ENCODE measurements around the gene ZBED1.
"Not testable (repeated sequence)": the region's sequence is repeated elsewhere in the genome, so short reads cannot be mapped to it uniquely, and the experiment has no call there.

Gene ZBED1

GRCh38 chrX:2495595-2495994 is 5.2 kb downstream of the ZBED1 start:
- DNase-seq = no peak

DNA sequence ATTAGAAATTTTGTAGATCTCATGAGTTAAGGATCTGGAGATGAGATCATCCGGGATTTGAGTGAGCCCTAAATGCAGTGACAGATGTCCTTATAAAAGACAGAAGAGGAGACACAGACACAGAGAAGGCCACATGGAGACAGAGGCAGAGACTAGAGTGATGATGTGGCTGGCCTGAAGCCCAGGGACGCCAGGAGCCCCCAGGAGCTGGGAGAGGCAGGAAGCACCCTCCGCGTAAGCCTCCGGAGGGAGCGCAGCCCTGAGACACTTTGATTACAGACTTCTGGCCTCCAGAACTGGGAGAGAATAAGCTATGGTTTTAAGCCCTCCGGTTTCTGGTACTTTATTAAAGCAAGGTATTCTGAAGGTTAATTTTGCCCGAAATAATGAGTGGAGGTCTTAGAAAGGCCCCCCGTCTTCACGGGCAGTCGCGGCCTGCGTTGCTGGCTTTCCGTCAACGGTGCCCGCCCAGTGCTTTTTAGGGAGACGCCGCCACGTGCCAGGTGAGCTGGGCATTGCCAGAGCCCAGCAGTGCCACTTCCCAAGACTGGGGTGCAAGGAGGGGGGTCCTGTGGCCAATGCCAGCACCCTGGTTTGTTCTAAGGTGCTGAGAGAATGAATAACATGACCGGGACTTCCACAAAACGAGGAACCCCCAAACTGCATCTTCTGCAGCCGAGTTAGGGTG is 8.1 kb downstream of the ZBED1 start:
- no peak for DNase-seq

DNA sequence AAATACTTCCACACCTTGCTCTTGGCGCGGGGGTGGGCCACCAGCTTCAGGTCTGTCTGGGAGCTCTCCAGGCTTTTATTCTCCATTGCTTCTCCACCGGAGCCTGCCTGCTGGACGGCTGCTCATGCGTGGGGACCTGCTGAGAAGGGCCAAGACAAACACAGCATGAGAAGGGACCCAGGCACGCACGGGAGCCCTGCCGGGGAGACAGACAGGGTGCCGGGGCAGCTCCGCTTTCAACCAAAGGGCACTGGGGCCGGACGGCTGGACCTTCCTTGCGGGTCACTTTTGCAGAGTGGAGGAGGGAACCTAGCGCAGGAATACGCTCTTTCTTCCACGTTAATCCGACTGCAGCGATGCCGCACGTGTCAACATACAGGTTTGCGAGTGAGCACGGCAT is 10.1 kb downstream of the ZBED1 start:
- no peak for DNase-seq

DNA sequence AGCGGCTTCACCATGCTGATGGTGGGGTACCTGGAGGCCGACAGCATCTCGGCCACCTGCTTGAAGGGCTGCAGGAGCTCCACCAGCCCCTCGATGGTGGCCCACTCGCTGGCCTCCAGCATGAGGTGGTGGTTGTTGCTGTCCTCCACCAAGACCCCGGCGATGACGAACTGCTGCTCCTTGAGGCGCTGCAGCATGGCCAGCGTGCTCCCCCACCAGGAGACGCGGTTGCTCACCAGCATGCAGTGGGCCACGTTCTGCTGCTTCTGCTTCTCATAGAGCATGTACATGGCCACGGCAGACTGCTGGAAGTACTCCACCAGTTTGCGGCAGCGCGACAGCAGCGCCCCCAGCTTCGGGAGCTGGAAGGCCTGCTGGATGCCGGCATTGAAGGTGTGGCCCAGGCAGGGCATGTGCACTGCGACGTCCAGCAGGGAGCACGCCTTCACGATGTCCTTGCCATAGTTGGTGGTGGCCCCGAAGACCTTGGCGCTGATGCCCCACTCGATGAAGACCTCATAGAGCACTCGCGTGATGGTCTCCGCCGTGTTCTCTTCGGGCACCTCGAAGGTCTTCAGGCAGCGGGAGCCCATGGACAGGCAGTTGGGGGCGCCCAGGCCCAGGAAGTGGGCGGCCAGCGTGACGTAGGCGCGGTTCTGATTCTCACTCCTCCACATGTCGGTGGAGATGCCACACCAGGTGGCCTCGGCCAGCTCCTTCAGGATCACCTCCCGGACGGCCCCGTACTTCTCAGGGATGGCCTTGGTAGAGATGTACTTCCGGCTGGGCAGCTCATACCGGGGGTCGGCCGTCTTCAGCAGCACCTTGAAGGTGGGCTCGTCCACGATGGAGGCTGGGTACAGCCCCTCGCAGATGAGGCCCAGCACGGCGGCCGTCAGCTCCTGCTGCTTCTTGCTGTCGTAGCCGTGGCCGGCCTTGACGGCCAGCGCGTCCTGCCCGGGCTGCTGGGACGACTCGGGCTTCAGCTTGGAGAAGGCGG is 11.0 kb downstream of the ZBED1 start:
- no peak for DNase-seq

- DNase-seq = no peak
Observed at GRCh38 chrX:2488621-2489285, 12.0 kb downstream of the ZBED1 start.

GRCh38 chrX:2487366-2487765 is 13.4 kb downstream of the ZBED1 start:
- DNase-seq = no peak

- DNase-seq = no peak
Observed at GRCh38 chrX:2486476-2487133, 14.2 kb downstream of the ZBED1 start.

DNA sequence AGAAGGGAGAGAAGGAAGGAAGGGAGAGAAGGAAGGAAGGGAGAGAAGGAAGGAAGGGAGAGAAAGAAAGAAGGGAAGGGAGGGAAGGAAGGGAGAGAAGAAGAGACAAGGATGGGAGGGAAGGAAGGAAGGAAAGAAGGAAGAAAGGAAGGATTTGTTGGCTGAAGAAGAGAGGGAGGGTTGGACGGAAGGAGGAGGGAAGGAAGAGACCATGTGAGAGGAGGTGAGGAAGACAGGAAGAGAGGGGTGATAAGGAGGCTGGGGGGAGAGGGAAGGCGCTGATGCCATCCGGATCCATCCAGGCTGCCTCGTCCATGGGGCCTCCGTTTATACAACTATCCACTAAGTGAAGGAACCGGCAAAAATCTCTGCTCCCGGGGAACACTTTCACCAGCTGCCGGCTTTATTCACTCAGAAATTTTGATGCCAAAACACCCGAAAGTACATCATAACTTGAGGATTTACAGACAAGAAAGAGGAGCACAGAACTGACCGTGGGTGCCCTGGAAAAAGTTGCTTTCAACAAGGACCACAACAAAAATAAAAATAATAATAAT is 14.9 kb downstream of the ZBED1 start:
- no peak for DNase-seq

GRCh38 chrX:2484721-2485648 is 15.8 kb downstream of the ZBED1 start:
- DNase-seq = no peak

- no peak for DNase-seq
Observed at GRCh38 chrX:2484256-2484655, 16.5 kb downstream of the ZBED1 start.

DNA sequence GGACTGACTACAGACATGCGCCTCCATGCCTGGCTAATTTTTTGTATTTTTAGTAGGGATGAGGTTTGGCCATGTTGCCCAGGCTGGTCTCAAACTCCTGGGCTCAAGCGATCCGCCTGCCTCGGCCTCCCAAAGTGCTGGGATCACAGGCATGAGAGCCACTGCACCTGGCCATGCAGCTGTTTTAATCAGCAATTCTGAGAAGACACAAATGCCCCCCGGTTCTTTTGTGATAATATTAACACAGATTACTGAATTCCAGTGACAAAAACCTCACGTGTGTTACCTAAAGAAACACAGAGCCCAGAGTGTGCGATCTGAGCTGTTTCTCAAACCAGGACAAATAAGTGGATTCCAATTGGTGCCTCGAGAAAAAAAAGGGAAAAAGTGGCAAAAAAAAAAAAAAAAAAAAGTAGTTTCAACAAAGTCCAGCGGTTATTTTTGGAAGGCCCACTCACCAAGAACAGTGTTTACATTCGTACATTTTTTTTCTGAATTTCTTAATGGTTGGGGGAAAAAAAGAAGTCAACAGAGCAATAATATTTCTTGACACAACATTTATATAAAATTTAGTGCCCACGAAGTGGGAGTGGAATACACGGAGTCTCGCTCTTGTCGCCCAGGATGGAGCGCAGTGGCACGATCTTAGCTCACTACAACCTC is 17.2 kb downstream of the ZBED1 start:
- no peak for DNase-seq

DNA sequence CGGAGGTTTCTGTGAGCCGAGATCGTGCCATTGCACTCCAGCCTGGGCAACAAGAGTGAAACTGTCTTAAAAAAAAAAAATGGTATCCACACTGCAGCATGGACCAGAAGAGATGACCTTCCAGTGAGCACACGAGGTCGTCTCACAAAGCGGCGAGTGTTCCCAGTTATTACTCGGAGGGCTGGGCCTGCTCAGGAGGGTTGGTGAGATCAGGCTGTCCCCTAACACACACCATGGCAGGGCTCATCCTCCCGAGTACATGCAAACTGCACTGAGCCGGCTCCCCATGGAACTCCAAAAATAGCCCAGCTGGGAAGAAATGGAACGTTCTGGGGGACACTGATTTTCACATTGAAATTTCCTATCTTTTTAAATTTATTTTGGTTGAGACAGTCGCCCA is 19.2 kb downstream of the ZBED1 start:
- DNase-seq = not testable (repeated sequence)

GRCh38 chrX:2479982-2480381 is 20.8 kb downstream of the ZBED1 start:
- not testable (repeated sequence) for DNase-seq

- DNase-seq = no peak
Observed at GRCh38 chrX:2479420-2479780, 21.4 kb downstream of the ZBED1 start.

DNA sequence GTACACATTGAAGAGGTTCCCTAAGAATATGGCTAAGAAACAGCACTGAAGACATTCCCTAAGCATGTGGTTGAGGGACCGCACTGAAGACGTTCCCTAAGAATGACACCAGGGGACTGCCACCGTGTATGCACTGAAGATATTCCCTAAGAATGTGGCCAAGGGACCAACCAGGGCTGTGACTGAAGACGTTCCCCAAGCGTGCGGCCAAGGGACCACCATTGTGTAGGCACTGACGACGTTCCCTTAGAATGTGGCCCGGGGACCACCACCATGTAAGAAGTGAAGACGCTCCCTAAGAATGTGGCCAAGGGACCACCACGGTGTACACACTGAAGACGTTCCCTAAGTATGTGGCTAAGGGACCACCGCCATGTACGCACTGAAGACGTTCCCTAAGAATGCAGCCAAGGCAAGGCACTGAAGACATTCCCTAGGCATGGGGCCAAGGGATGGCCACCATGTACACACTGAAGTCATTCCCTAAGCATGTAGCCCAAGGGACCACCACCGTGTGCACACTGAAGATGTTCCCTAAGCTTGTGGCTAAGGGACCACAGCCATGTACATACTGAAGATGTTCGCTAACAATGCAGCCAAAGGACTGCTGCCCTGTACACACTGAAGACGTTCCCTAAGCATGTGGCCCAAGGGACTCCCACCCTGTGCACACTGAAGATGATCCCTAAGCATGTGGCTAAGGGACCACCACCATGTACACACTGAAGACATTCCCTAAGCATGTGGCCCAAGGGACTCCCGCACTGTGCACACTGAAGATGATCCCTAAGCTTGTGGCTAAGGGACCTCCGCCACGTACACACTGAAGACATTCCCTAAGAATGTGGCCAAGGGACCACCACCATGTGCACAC is 22.0 kb downstream of the ZBED1 start:
- no peak for DNase-seq

- not testable (repeated sequence) for DNase-seq
Observed at GRCh38 chrX:2477313-2477712, 23.5 kb downstream of the ZBED1 start.

DNA sequence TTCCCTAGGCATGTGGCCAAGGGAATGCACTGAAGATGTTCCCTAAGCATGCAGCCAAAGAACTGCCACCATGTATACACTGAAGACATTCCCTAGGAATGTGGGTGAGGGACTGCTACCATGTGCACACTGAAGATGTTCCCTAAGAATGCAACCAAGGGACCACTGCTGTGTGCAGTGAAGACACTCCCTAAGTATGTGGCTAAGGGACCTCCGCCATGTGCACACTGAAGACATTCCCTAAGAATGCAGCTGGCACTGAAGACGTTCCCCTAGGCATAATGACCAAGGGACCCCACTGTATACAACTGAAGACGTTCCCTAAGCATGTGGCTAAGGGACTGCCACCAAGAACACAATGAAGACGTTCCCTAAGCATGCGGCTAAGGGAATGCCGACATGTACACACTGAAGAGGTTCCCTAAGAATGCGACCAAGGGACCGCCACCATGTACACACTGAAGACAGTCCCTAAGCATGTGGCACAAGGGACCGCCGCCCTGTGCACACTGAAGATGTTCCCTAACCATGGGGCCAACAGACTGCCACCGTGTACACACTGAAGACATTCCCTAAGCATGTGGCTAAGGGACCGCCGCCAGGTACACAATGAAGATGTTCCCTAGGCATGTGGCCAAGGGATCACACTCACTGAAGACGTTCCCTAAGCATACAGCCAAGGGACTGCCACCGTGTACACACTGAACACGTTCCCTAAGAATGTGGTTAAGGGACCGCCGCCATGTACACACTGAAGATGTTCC is 25.6 kb downstream of the ZBED1 start:
- DNase-seq = no peak

DNA sequence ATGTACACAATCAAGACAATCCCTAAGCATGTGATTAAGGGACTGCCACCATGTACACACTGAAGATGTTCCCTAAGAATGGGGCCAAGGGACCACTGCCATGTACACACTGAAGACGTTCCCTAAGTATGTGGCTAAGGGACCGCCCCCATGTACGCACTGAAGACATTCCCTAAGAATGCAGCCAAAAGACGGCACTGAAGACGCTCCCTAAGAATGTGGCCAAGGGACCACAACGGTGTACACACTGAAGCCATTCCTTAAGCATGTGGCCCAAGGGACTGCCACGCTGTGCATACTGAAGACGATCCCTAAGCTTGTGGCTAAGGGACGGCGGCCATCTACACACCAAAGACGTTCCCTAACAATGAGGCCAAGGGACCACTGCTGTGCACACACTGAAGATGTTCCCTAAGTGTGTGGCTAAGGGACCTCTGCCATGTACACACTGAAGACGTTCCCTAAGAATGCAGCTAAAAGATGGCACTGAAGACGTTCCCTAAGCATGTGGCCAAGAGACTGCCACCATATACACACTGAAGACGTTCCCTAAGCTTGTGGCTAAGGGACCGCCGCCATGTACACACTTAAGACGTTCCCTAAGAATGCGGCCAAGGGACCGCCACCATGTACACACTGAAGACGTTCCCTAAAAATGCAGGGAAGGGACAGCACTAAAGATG is 26.4 kb downstream of the ZBED1 start:
- DNase-seq = no peak

DNA sequence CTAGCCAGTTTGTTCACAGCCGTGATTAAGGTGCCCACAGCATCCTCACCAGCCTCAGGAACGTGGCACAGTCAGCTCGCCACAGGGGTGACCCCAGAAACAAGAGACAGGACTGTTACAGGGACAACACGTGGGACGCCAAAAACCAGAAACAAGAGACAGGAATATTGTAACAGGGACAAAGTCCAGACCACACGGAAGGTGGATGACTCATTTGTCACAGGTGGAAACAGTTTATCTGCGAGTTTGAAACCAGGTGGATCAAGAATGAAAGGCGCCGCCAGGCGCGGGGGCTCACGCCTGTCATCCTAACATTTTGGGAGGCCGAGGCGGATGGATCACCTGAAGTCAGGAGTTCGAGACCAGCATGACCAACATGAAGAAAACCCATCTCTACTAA is 27.7 kb downstream of the ZBED1 start:
- DNase-seq = not testable (repeated sequence)
